Trophoblast cell (in vitro differentiated cells and primary cell): ENCODE measurements around the gene UBE2Q1.

ENCODE experiments used
- DNase-seq, 2 donors: peaks; one replicate each; pipeline ENCODE4 v3.0.0-alpha.2; 2016
- H2AFZ ChIP-seq: 2 replicates; pipeline ENCODE4 v1.6.1; 2013; ENCODE audit warnings: low read length, moderate library complexity, mild to moderate bottlenecking; ENCODE audit not compliant: insufficient read depth, poor library complexity
- H2AK5ac ChIP-seq: 2 replicates; pipeline ENCODE4 v1.6.1; 2013; ENCODE audit warnings: mild to moderate bottlenecking, low read length
- H2BK120ac ChIP-seq: 2 replicates; pipeline ENCODE4 v1.6.1; 2013; ENCODE audit warnings: low read length, mild to moderate bottlenecking, moderate library complexity; ENCODE audit not compliant: insufficient read depth, poor library complexity
- H2BK12ac ChIP-seq: 2 replicates; pipeline ENCODE4 v1.6.1; 2013; ENCODE audit warnings: mild to moderate bottlenecking, low read length, moderate library complexity
- H2BK5ac ChIP-seq: 2 replicates; pipeline ENCODE4 v1.6.1; 2013; ENCODE audit warnings: low read length, low read depth, moderate library complexity, mild to moderate bottlenecking; ENCODE audit not compliant: poor library complexity
- H3K14ac ChIP-seq: 2 replicates; pipeline ENCODE4 v1.6.1; 2013; ENCODE audit warnings: mild to moderate bottlenecking, low read length
- H3K18ac ChIP-seq: 2 replicates; pipeline ENCODE4 v1.6.1; 2013; ENCODE audit warnings: mild to moderate bottlenecking, low read length
- H3K23ac ChIP-seq: 2 replicates; pipeline ENCODE4 v1.6.1; 2013; ENCODE audit warnings: low read length
- H3K27ac ChIP-seq: 2 replicates; pipeline ENCODE4 v1.5.1; 2013; ENCODE audit warnings: low read depth, mild to moderate bottlenecking, inconsistent platforms, low read length, moderate library complexity
- H3K27me3 ChIP-seq: 2 replicates; pipeline ENCODE4 v1.6.1; 2013; ENCODE audit warnings: inconsistent platforms, mild to moderate bottlenecking, low read length, moderate library complexity; ENCODE audit not compliant: insufficient read depth
- H3K36me3 ChIP-seq, 2 experiments: 1 replicate in 1 of 2; 2 replicates in 1 of 2; pipeline ENCODE4 v1.6.1; 2013; ENCODE audit warnings: low read length in 2 of 2, mild to moderate bottlenecking in 2 of 2, moderate library complexity in 1 of 2; ENCODE audit not compliant: insufficient read depth in 2 of 2, control insufficient read depth in 1 of 2
- H3K4ac ChIP-seq: 2 replicates; pipeline ENCODE4 v1.6.1; 2013; ENCODE audit warnings: low read depth, mild to moderate bottlenecking, low read length, moderate library complexity
- H3K4me1 ChIP-seq, 2 experiments: 1 replicate in 1 of 2; 2 replicates in 1 of 2; pipeline ENCODE4 v1.6.1; 2013; ENCODE audit warnings: low read length in 2 of 2, mild to moderate bottlenecking in 2 of 2, moderate library complexity in 1 of 2; ENCODE audit not compliant: insufficient read depth in 2 of 2, control insufficient read depth in 1 of 2
- H3K4me2 ChIP-seq: 2 replicates; pipeline ENCODE4 v1.6.1; 2013; ENCODE audit warnings: inconsistent platforms, mild to moderate bottlenecking, low read length, moderate library complexity
- H3K4me3 ChIP-seq: 2 replicates; pipeline ENCODE4 v1.5.1; 2013; ENCODE audit warnings: mild to moderate bottlenecking, low read depth, low read length, inconsistent platforms
- H3K79me1 ChIP-seq: one replicate; pipeline ENCODE4 v1.6.1; 2013; ENCODE audit warnings: low read length
- H3K79me2 ChIP-seq: 2 replicates; pipeline ENCODE4 v1.6.1; 2013; ENCODE audit warnings: low read length, mild to moderate bottlenecking; ENCODE audit not compliant: control insufficient read depth, insufficient read depth, poor library complexity
- H3K9ac ChIP-seq: 2 replicates; pipeline ENCODE4 v1.6.1; 2013; ENCODE audit warnings: mild to moderate bottlenecking, low read length
- H3K9me3 ChIP-seq: 2 replicates; pipeline ENCODE4 v1.6.1; 2013; ENCODE audit warnings: low read depth, mild to moderate bottlenecking, control low read depth, inconsistent platforms, low read length; ENCODE audit not compliant: insufficient read depth
- H4K12ac ChIP-seq: 2 replicates; pipeline ENCODE4 v1.6.1; 2013; ENCODE audit warnings: low read depth, mild to moderate bottlenecking, low read length, moderate library complexity
- H4K8ac ChIP-seq: 2 replicates; pipeline ENCODE4 v1.6.1; 2013; ENCODE audit warnings: low read depth, mild to moderate bottlenecking, low read length, moderate library complexity
- H4K91ac ChIP-seq: one replicate; pipeline ENCODE4 v1.6.1; 2013; ENCODE audit warnings: low read depth, mild to moderate bottlenecking, low read length, moderate library complexity
- WGBS: extraction: QIAGEN DNeasy Blood & Tissue Kit; methylation state at CpG from one replicate; pipeline ENCODE4 v1.1.7; 2013; ENCODE audit warnings: missing lambda C conversion rate; ENCODE audit not compliant: insufficient read length, insufficient coverage; ENCODE audit errors: extremely low coverage; 5-methylcytosine and 5-hydroxymethylcytosine counted together

The UBE2Q1 gene

DNA sequence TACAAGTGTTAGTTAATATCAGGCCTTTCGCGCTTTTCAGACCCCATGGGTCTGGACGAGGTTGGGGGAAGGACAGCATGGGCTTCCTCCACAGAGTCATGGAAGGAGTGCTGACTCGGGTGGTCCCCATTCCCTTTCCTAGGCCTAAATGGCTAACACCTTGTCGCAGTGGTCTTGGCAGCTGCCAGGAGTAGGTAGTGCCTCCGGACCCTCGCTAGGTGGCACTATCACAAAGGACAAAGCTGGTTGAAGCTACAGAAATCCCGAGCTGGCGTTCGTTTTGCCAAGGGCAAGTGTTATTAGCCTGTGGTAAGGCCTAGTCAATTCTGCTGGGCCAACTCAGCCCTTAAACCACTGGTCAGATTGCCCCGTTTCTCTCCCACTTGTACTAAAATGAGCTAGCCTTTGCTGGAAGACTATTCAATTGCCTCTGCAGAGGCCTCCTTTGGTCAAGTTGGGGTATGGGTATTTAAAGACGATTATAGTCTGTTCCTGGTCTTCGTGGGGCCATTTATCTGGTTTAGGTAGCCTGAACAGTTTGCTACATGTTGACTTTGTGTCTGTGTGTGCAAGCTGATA is 1.1 kb upstream of the UBE2Q1 start:
- H3K9me3 ChIP-seq: no peaks in the 10 kb centered on the region
- H3K9ac ChIP-seq: no peak overlapping the region
- H3K36me3 ChIP-seq: peaks cover 10 to 13% of the 10 kb centered on the region in 2 experiments
- H2BK12ac ChIP-seq: no peak overlapping the region
- H3K27me3 ChIP-seq: no peaks in the 10 kb centered on the region
- no peak overlapping the region for H2AFZ ChIP-seq
- peaks cover 13% of the 10 kb centered on the region for H3K79me2 ChIP-seq
- peaks cover 8 to 16% of the 10 kb centered on the region in 2 experiments for H3K4me1 ChIP-seq
- H3K27ac ChIP-seq: peak overlapping the region; percentile 79
- H4K8ac ChIP-seq: peak overlapping the region; percentile 78
- no peak overlapping the region for H2BK5ac ChIP-seq
- no peak overlapping the region for H2AK5ac ChIP-seq
- H3K23ac ChIP-seq: no peak overlapping the region
- H4K91ac ChIP-seq: no peak overlapping the region
- no peak overlapping the region for H3K14ac ChIP-seq
- peaks cover 10% of the 10 kb centered on the region for H3K79me1 ChIP-seq
- no peak overlapping the region for H3K18ac ChIP-seq
- peak; percentile 89 to 96 for DNase-seq
- H2BK120ac ChIP-seq: no peak overlapping the region
- no CpG with 5 or more reads among the region's 13 CpGs for WGBS
- H3K4me3 ChIP-seq: no peak overlapping the region
- peak overlapping the region; percentile 82 for H3K4me2 ChIP-seq
- no peak overlapping the region for H4K12ac ChIP-seq
- no peak overlapping the region for H3K4ac ChIP-seq

DNA sequence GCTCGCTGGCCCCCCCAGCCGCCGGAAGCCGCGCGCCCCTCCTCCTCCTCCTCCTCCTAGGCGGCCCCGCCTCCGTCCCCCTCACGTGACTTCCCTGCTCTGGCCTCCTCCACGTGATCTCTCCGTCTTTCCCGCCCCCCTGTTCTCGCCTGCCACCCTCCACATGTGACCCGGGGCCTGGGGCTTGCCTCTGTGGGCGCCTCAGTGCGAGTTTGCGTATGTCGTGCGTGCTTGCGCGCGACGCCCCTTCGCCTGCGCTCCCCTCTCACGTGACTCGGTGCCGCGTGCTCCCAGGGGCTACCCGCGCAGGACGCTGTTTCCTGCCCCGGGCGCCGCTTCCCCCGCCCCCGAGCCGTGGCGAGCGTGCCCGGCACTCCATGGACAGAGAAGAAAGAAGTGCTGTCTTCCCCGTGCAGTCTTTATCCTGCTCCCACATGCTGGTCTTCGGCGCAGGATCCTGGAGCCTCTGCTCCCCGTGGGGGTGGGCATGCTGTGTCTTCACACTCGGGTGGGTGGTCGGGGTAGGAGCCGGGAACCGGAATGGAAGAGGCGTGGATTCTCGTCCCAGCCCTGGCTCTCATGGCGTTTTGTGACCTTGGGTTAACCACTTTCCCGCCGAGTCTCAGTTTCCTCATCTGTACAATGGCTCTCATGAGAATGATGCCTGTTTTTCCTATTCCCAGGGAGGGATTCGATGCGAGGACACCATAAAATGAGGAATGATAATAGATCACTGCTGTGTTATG is 431 bp upstream of the UBE2Q1 start:
- no peak overlapping the region for H3K14ac ChIP-seq
- peak overlapping the region; percentile 9 for H2BK120ac ChIP-seq
- H4K8ac ChIP-seq: peak overlapping the region; percentile 78
- H3K23ac ChIP-seq: no peak overlapping the region
- peaks cover 8 to 16% of the 10 kb centered on the region in 2 experiments for H3K4me1 ChIP-seq
- no CpG with 5 or more reads among the region's 57 CpGs for WGBS
- peak overlapping the region; percentile 37 for H4K12ac ChIP-seq
- peak overlapping the region; percentile 80 for H3K4me3 ChIP-seq
- peaks cover 10% of the 10 kb centered on the region for H3K79me1 ChIP-seq
- H3K27ac ChIP-seq: peak overlapping the region; percentile 79
- H3K9ac ChIP-seq: peak overlapping the region; percentile 75
- peak overlapping the region; percentile 82 for H3K4me2 ChIP-seq
- H3K4ac ChIP-seq: no peak overlapping the region
- H2AFZ ChIP-seq: peak overlapping the region; percentile 56
- no peaks in the 10 kb centered on the region for H3K27me3 ChIP-seq
- peak overlapping the region; percentile 20 for H2BK5ac ChIP-seq
- peaks cover 13% of the 10 kb centered on the region for H3K79me2 ChIP-seq
- H3K18ac ChIP-seq: peak overlapping the region; percentile 17
- no peak overlapping the region for H2BK12ac ChIP-seq
- H4K91ac ChIP-seq: peak overlapping the region; percentile 50
- H2AK5ac ChIP-seq: no peak overlapping the region
- DNase-seq: peak; percentile 95 to 96
- H3K9me3 ChIP-seq: no peaks in the 10 kb centered on the region
- peaks cover 12 to 18% of the 10 kb centered on the region in 2 experiments for H3K36me3 ChIP-seq

DNA sequence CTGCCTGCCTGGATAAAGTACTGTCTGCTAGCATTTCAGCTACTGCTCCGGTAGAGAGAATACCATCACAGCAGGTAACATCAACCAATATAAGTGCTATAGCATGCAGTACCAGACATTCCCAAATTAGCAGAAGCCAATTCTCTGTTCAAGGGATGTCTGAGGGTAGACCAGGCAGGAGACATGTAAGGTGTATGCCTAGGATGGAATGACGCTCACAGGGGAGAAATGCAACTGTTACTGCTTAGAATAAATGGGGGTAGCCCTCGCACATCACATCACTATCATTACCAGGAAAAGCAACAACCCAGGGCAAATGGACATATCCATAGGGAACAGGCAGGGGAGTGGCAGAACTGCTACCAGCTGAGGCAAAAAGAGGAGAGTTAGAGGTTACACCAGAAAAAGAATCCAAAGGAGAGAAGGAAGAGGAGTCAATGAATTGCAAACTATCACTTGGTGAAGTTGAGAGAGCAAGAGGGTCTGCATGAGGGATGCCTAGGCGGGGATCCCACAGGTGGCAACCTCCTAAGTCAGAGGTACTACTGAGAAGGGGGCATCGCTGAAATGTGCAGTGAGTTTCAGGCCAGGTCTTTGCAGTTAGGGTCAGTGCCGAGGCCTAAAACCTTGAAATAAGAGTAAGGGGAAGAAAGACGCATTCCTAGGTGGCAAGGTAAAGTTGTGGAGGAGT is 1.1 kb downstream of the UBE2Q1 start:
- Histone ChIP-seq H3K4me1 (peaks cover 8 to 16% of the 10 kb centered on the region in 2 experiments), H3K79me1 (peaks cover 10% of the 10 kb centered on the region), H2BK120ac (peak overlapping the region; percentile 68), H3K14ac (peak overlapping the region; percentile 26), H3K9ac (peak overlapping the region; percentile 95), H2AFZ (no peak overlapping the region), H3K27me3 (no peaks in the 10 kb centered on the region), H4K8ac (peak overlapping the region; percentile 63), H3K4me3 (peak overlapping the region; percentile 80), H3K4ac (peak overlapping the region; percentile 71), H3K27ac (no peak overlapping the region), H2BK12ac (no peak overlapping the region), H3K36me3 (peaks cover 22 to 33% of the 10 kb centered on the region in 2 experiments), H4K12ac (no peak overlapping the region), H4K91ac (peak overlapping the region; percentile 75), H2AK5ac (no peak overlapping the region), H3K23ac (no peak overlapping the region), H3K4me2 (peak overlapping the region; percentile 78), H3K79me2 (peaks cover 13% of the 10 kb centered on the region), H2BK5ac (no peak overlapping the region), H3K9me3 (no peaks in the 10 kb centered on the region), H3K18ac (no peak overlapping the region)
- WGBS: no CpG with 5 or more reads among the region's 7 CpGs
- DNase-seq: no peak

DNA sequence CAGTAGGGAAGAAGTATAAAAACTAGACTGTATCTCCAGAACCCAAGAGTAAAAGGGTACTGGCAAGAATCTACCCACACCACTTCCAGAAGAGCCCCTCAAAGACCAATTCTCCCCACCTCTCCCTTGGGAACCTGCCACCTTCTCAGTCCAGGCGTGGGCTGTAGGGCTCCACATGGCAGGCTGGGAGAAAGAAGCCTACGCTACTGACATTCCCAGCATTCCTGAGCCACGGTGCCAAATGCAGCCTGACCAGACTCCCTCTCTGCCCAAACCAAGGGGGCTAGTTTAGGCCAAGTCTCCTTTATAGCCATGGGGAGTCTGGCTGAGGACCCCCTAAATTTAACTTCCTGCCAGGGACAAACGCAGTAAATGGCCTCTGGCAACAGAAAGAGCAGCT is 2.0 kb downstream of the UBE2Q1 start:
- no peak overlapping the region for H2BK12ac ChIP-seq
- WGBS: no CpG with 5 or more reads among the region's 4 CpGs
- no peak overlapping the region for H3K14ac ChIP-seq

More for the DNA sequence above, 2.0 kb downstream of the UBE2Q1 start:
- Histone ChIP-seq H3K4me1 (peaks cover 8 to 16% of the 10 kb centered on the region in 2 experiments), H3K27ac (no peak overlapping the region), H2BK120ac (no peak overlapping the region), H2AFZ (no peak overlapping the region), H4K8ac (no peak overlapping the region), H3K18ac (no peak overlapping the region), H3K9me3 (no peaks in the 10 kb centered on the region), H3K27me3 (no peaks in the 10 kb centered on the region), H3K4me2 (peak overlapping the region; percentile 78), H3K4ac (peak overlapping the region; percentile 68), H2AK5ac (no peak overlapping the region), H3K36me3 (peaks cover 32 to 42% of the 10 kb centered on the region in 2 experiments), H4K12ac (no peak overlapping the region), H2BK5ac (no peak overlapping the region), H3K23ac (no peak overlapping the region), H3K79me1 (peaks cover 10% of the 10 kb centered on the region), H3K4me3 (no peak overlapping the region), H3K79me2 (peaks cover 13% of the 10 kb centered on the region), H3K9ac (no peak overlapping the region), H4K91ac (no peak overlapping the region)
- peak in 1 of 2 donors; percentile 41 for DNase-seq
